Stomach smooth muscle (tissue), 2 donors: ENCODE data around the gene KIFC1.
"Not testable (repeated sequence)": the region's sequence is repeated elsewhere in the genome, so short reads cannot be mapped to it uniquely, and the experiment has no call there.

ENCODE experiments used
- H3K27ac ChIP-seq: one replicate; pipeline ENCODE4 v1.7.0; 2013; ENCODE audit warnings: mild to moderate bottlenecking, low read length, inconsistent platforms
- H3K27me3 ChIP-seq, 2 donors: one replicate each; pipeline ENCODE4 v1.7.0; 2013; ENCODE audit warnings: low read length in 2 of 2; ENCODE audit not compliant: insufficient read depth in 2 of 2, control insufficient read depth in 1 of 2
- H3K36me3 ChIP-seq, 2 donors: one replicate each; pipeline ENCODE4 v1.7.0; 2013; ENCODE audit warnings: low read length in 2 of 2; ENCODE audit not compliant: control insufficient read depth in 2 of 2, insufficient read depth in 2 of 2
- H3K4me1 ChIP-seq: one replicate; pipeline ENCODE4 v1.7.0; 2013; ENCODE audit warnings: low read length; ENCODE audit not compliant: control insufficient read depth, insufficient read depth
- H3K4me3 ChIP-seq, 2 donors: one replicate each; pipeline ENCODE4 v1.7.0; 2013; ENCODE audit warnings: low read length in 2 of 2
- H3K9ac ChIP-seq, 2 donors: one replicate each; pipeline ENCODE4 v1.7.0; 2013; ENCODE audit warnings: low read length in 2 of 2, mild to moderate bottlenecking in 1 of 2
- H3K9me3 ChIP-seq, 2 donors: one replicate each; pipeline ENCODE4 v1.7.0; 2013; ENCODE audit warnings: low read length in 2 of 2; ENCODE audit not compliant: control insufficient read depth in 2 of 2
- donor health status: healthy.
- donor health status: Pancreatic carcinoma.

KIFC1 gene

DNA sequence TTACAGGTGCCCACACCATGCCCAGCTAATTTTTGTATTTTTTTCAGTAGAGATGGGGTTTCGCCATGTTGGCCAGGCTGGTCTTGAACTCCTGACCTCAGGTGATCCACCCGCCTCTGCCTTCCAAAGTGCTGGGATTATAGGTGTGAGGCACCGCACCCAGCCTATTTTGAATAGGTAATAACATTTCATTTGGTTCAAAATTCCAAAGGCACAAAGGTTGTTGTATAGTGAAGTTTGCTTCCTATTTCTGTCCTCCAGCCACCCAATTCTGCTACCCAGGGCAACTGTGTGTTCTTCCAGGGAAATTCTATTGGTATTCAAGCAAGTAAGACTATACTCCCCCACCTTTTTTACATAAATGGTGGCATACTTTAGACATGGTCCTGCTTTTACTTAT lies 7.0 kb downstream of the KIFC1 start:
- H3K9ac ChIP-seq, H3K27me3 ChIP-seq, H3K4me3 ChIP-seq, H3K36me3 ChIP-seq, H3K9me3 ChIP-seq, H3K27ac ChIP-seq, H3K4me1 ChIP-seq: not testable (repeated sequence)

DNA sequence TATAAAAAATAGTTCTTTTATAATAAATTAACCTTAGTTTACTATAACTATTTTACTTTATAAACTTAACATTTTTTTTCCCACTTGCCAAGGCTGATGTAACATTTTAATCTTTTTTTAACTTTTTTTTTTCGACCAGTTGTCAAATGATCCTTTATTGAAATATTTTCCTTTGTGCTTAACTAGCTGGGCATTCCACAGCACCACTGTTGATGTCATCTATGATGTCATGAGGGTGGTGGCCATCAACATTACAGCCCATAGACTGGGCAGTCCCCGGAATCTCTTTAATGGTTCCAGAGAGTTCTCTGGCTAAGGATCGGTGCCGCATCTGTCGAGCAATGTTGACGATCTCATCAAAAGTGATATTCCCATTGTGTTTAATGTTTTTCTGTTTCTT lies 8.3 kb downstream of the KIFC1 start:
- H3K27me3 ChIP-seq, H3K9ac ChIP-seq, H3K4me1 ChIP-seq: not testable (repeated sequence)

GRCh38 chr6:33404884-33405283 lies 13.3 kb downstream of the KIFC1 start:
- Histone ChIP-seq H3K27me3 (no peaks in the 10 kb centered on the region), H3K9ac (no peak overlapping the region), H3K4me3 (no peak overlapping the region), H3K4me1 (peaks cover 3% of the 10 kb centered on the region), H3K36me3 (no peaks in the 10 kb centered on the region), H3K27ac (no peak overlapping the region), H3K9me3 (no peaks in the 10 kb centered on the region)

More for the DNA sequence above, 8.3 kb downstream of the KIFC1 start:
- H3K27ac ChIP-seq, H3K36me3 ChIP-seq, H3K4me3 ChIP-seq, H3K9me3 ChIP-seq: not testable (repeated sequence)

GRCh38 chr6:33405386-33405940 lies 13.8 kb downstream of the KIFC1 start:
- Histone ChIP-seq H3K9ac (no peak overlapping the region), H3K27me3 (no peaks in the 10 kb centered on the region), H3K9me3 (no peaks in the 10 kb centered on the region), H3K4me1 (peaks cover 4% of the 10 kb centered on the region), H3K36me3 (no peaks in the 10 kb centered on the region), H3K27ac (no peak overlapping the region), H3K4me3 (no peak overlapping the region)

- Histone ChIP-seq H3K4me3 (no peak overlapping the region), H3K9ac (no peak overlapping the region), H3K36me3 (no peaks in the 10 kb centered on the region), H3K4me1 (peaks cover 4% of the 10 kb centered on the region), H3K9me3 (no peaks in the 10 kb centered on the region), H3K27me3 (no peaks in the 10 kb centered on the region), H3K27ac (no peak overlapping the region)
These were observed 14.5 kb downstream of the KIFC1 start for GRCh38 chr6:33406126-33406525.

GRCh38 chr6:33407132-33407718 lies 15.6 kb downstream of the KIFC1 start:
- Histone ChIP-seq H3K36me3 (peaks cover 0 to under 1% of the 10 kb centered on the region in 2 donors), H3K9me3 (no peaks in the 10 kb centered on the region), H3K27ac (no peak overlapping the region), H3K4me3 (no peak overlapping the region), H3K4me1 (peaks cover 11% of the 10 kb centered on the region), H3K27me3 (no peaks in the 10 kb centered on the region), H3K9ac (no peak overlapping the region)

GRCh38 chr6:33410050-33410710 lies 18.6 kb downstream of the KIFC1 start:
- Histone ChIP-seq H3K9ac (peak overlapping the region; percentile 74 to 75), H3K4me1 (peaks cover 31% of the 10 kb centered on the region), H3K36me3 (peaks cover 25 to 26% of the 10 kb centered on the region in 2 donors), H3K27me3 (no peaks in the 10 kb centered on the region), H3K4me3 (peak overlapping the region; percentile 80 to 82), H3K27ac (peak overlapping the region; percentile 76), H3K9me3 (no peaks in the 10 kb centered on the region)

- Histone ChIP-seq H3K9me3 (no peaks in the 10 kb centered on the region), H3K36me3 (peaks cover 30 to 33% of the 10 kb centered on the region in 2 donors), H3K27ac (peak within 1 kb of the TSS; percentile 94), H3K27me3 (no peaks in the 10 kb centered on the region), H3K4me1 (peaks cover 39% of the 10 kb centered on the region), H3K4me3 (peak within 1 kb of the TSS; percentile 84 to 88), H3K9ac (peak within 1 kb of the TSS; percentile 88 to 93)
These were observed 19.3 kb downstream of the KIFC1 start, which contains the start of gene PHF1 for GRCh38 chr6:33410711-33411631. Gene PHF1 (plus strand): TSS chr6:33411014. CDS start chr6:33412264, 1,250 bp downstream.

DNA sequence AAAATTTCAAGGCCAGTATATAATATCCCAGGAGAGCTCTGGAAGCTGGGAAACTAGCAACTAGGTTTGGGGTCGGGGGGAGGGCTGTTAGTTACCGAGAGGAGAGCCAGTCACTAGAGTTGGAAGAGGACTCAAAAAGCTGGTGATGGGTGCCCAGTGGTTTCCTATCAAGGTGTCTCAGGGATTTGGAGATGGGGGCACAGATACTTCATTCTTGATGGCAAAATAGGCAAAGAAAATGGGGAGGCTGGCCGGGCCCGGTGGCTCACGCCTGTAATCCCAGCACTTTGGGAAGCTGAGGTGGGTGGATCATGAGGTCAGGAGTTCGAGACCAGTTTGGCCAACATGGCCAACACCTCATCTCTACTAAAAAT lies 20.0 kb downstream of the KIFC1 start:
- H3K4me3 ChIP-seq: peak overlapping the region; percentile 84 to 88
- H3K27me3 ChIP-seq: no peaks in the 10 kb centered on the region
- peaks cover 30 to 38% of the 10 kb centered on the region in 2 donors for H3K36me3 ChIP-seq
- H3K27ac ChIP-seq: peak overlapping the region; percentile 94
- peak overlapping the region; percentile 88 to 93 for H3K9ac ChIP-seq
- no peaks in the 10 kb centered on the region for H3K9me3 ChIP-seq
- peaks cover 45% of the 10 kb centered on the region for H3K4me1 ChIP-seq

DNA sequence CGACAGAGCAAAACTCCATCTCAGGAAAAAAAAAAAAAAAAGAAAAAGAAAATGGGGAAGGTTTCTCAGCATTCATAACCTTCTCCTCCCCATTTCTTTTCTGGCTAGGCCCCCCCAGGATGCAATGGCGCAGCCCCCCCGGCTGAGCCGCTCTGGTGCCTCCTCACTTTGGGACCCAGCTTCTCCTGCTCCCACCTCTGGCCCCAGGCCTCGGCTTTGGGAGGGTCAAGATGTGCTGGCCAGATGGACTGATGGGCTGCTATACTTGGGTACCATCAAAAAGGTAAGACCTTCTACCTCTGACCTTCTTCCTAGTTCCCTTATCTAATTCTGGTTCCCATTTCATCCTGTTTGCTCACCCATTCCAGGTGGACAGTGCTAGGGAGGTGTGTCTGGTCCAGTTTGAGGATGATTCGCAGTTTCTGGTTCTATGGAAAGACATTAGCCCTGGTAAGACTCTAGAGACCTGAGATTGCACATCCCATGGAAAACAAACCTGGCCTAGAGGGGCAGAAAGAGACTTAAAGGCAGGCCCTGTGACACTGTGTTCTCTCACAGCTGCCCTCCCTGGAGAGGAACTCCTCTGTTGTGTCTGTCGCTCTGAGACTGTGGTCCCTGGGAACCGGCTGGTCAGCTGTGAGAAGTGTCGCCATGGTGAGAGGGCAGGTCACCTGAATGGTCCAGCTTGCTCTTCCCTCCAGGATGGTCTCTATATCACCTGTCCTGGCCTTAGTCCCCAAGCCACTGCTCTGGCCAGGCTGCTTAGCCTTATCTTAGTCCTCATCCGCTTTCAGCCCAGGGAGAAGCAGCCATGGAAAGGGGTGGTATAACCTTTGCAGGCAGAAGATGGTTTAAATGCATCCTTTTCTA lies 20.8 kb downstream of the KIFC1 start:
- H3K27ac ChIP-seq: peak overlapping the region; percentile 18
- peak overlapping the region in 1 of 2 donors; percentile 88 for H3K4me3 ChIP-seq
- peaks cover 53% of the 10 kb centered on the region for H3K4me1 ChIP-seq
- no peaks in the 10 kb centered on the region for H3K9me3 ChIP-seq
- peaks cover 30 to 39% of the 10 kb centered on the region in 2 donors for H3K36me3 ChIP-seq
- no peaks in the 10 kb centered on the region for H3K27me3 ChIP-seq
- peak overlapping the region; percentile 36 to 93 for H3K9ac ChIP-seq
